Ascending aorta (tissue), 2 donors: Measurements from ENCODE around the gene NCAN. TPM values are rescaled to one million over a fixed set of nuclear protein-coding genes. Genes with fewer than 3 reads are reported as not detected.

ENCODE experiments used
- DNase-seq, 2 donors: peaks; one replicate each; pipeline ENCODE4 v3.0.0-alpha.2; 2019; ENCODE audit warnings: low spot score in 2 of 2
- H3K27ac ChIP-seq, 2 donors: fragments of 200-600 bp; sonication (generic); one replicate each; pipeline ENCODE4 v1.5.1; 2016 to 2017; ENCODE audit warnings: mild to moderate bottlenecking in 1 of 2
- H3K27me3 ChIP-seq: fragments of 200-600 bp; sonication (generic); one replicate; pipeline ENCODE4 v1.5.1; 2017
- H3K36me3 ChIP-seq, 2 donors: fragments of 200-600 bp; sonication (generic); one replicate each; pipeline ENCODE4 v1.5.1; 2016
- H3K4me1 ChIP-seq, 2 donors: fragments of 200-600 bp; sonication (generic); one replicate each; pipeline ENCODE4 v1.5.1; 2016 to 2017; ENCODE audit warnings: mild to moderate bottlenecking in 1 of 2
- H3K4me3 ChIP-seq, 2 donors: fragments of 200-600 bp; sonication (generic); one replicate each; pipeline ENCODE4 v1.5.1; 2016 to 2017; ENCODE audit warnings: mild to moderate bottlenecking in 1 of 2
- H3K9me3 ChIP-seq, 2 donors: fragments of 200-600 bp; sonication (generic); one replicate each; pipeline ENCODE4 v1.5.1; 2016
- intact Hi-C: fragments of 100-400 bp; cut with DNase I; formaldehyde crosslinking; loops from one replicate; pipeline ENCODE4 v1.15.1; 2023
- total RNA-seq: library from RNA; depleted of rRNA; stranded (reverse); fragments of >200 nt; gene quantifications from one replicate; pipeline ENCODE4 v1.1.0, GENCODE V29; 2016
- TF ChIP-seq, protein P1 (sequence below), 3 experiments: fragments of 200-600 bp in 2 of 3; fragments of 450-650 bp in 1 of 3; sonication (generic) in 2 of 3; IDR thresholded peaks; one replicate each; pipeline ENCODE4 v1.5.1; 2016 to 2019; ENCODE audit warnings: antibody characterized with exemption in 3 of 3, mild to moderate bottlenecking in 1 of 3, moderate library complexity in 1 of 3

Gene NCAN
- not detected for total RNA-seq

DNA sequence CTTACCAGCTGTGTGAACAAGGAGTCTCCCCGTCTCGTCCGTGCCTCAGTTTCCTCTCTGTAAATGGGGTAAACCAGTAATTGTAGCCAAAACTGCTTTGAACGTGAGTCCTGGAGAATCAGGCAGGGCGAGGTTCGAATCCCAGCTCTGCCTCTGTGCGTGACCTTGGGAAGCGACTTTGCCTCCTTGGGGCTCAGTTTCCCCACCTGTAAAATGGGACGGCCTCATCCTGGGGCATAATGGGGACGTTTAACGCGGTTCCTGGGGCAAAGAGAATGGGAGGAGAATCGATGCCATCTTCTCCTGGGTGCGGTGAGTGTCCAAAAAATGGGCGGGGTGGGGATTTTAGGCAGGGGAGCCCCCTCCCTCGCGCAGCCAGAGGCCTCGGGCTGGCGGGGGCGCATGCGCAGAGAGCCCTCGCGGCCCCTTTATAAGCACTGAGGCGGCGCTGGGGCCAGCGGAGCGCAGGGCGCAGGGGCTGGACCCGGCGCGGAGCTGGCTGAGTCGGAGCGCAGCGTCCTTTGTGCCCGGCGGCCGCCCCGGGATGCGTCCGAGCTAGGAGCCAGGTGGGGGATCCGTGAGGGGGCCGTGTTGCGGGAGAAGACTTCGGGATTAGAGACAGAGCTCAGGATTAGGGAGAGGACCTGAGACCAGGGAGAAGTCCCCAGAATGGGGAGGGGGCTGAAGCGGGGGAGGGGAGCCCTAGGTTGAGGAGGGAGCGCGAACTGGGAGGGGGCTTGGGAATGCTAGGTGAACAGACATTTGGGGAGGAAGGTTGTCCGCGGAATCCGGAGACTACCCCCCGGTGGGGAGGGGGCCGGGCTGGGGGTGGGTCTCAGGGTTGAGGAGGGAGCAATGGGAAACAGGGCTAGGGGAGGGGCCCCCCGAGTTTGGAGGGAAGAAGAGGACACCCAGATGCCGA, at the start of gene NCAN:
NCAN (plus strand) TSS at position 460 of the 922 bp plus-strand sequence. CDS start 4,996 bp downstream, outside the sequence.
- intact Hi-C loops = no loop called here
- Histone ChIP-seq H3K4me1 (no peaks in the 10 kb centered on the region), H3K9me3 (no peaks in the 10 kb centered on the region), H3K27ac (no peak within 1 kb of the TSS), H3K36me3 (no peaks in the 10 kb centered on the region), H3K27me3 (peaks cover 3% of the 10 kb centered on the region), H3K4me3 (no peak within 1 kb of the TSS)
- DNase-seq = no peak
- TF ChIP-seq, protein P1, sequence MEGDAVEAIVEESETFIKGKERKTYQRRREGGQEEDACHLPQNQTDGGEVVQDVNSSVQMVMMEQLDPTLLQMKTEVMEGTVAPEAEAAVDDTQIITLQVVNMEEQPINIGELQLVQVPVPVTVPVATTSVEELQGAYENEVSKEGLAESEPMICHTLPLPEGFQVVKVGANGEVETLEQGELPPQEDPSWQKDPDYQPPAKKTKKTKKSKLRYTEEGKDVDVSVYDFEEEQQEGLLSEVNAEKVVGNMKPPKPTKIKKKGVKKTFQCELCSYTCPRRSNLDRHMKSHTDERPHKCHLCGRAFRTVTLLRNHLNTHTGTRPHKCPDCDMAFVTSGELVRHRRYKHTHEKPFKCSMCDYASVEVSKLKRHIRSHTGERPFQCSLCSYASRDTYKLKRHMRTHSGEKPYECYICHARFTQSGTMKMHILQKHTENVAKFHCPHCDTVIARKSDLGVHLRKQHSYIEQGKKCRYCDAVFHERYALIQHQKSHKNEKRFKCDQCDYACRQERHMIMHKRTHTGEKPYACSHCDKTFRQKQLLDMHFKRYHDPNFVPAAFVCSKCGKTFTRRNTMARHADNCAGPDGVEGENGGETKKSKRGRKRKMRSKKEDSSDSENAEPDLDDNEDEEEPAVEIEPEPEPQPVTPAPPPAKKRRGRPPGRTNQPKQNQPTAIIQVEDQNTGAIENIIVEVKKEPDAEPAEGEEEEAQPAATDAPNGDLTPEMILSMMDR (IDR thresholded peaks at IDR 0.05) = no peak

DNA sequence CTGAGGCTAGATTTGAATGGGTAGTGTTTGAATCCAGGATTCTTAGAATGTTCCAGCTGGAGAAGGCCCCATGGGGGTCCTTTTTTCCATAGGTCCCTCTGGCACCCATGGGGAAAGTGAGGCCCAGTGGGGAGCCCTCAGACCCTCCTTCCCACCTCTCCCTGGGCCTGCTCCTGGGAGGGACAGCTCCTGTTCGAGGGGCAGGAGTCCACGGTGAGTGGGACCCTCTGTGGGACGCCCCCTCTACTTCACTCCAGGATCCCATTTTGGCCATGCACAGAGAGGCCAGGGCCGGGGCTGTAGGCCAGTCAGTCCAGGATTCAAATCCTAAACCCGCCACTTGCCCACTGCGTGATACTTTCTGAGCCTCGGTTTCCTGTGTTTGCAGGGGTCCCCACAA, 49.3 kb upstream of the NCAN start:
- H3K9me3 ChIP-seq = no peaks in the 10 kb centered on the region
- H3K27ac ChIP-seq = no peak overlapping the region
- no peak for DNase-seq
- no peaks in the 10 kb centered on the region for H3K4me1 ChIP-seq
- no peaks in the 10 kb centered on the region for H3K27me3 ChIP-seq
- no peaks in the 10 kb centered on the region for H3K36me3 ChIP-seq
- intact Hi-C loops = no loop called here
- TF ChIP-seq, protein P1 (IDR thresholded peaks at IDR 0.05) = no peak
- H3K4me3 ChIP-seq = no peak overlapping the region

DNA sequence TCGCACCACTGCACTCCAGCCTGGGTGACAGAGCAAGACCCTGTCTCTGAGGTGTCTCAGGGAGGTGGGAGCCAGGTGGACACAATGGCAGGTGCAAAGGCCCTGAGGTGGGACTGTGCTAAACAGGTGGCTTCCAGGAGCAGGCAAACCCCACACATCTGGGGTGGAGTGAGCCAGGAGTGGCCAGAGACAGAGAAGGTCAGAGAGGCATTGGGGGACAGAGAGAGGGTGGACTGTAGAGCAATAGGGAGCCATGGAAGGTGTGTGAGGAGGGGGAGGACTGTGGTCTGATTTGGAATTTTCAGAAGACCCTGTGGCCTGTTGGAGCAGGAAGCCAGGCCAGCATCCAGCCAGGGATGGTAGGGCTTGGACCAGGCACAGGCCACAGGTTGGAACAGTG, 46.4 kb upstream of the NCAN start:
- TF ChIP-seq, protein P1 (IDR thresholded peaks at IDR 0.05) = no peak
- no peak for DNase-seq
- Histone ChIP-seq H3K4me3 (no peak overlapping the region), H3K36me3 (no peaks in the 10 kb centered on the region), H3K27ac (no peak overlapping the region), H3K4me1 (peaks cover 0 to 4% of the 10 kb centered on the region in 2 donors), H3K9me3 (no peaks in the 10 kb centered on the region), H3K27me3 (no peaks in the 10 kb centered on the region)
- intact Hi-C loops = no loop called here

DNA sequence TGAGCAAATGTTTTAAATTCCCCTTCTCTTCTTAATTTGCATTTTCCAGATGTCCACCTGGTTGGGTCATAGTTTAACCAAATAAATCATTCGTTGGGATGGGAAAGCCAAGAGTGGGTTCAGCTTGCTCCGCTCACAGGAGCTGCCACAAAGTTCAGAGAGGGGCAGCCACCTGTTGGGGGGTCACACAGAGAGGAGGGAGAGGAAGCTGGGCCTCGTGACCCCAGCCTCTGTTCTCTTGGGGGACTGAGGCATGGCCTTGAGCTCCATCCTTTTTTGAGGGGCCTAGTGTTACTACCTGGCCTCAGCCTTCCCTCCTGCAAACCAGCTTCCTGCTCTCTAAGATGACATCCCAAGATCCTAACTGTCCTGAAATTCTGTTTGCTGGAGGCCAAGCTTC, 44.1 kb upstream of the NCAN start:
- H3K4me1 ChIP-seq = peaks cover 0 to 4% of the 10 kb centered on the region in 2 donors
- H3K27me3 ChIP-seq = no peaks in the 10 kb centered on the region
- intact Hi-C loops = no loop called here
- H3K9me3 ChIP-seq = no peaks in the 10 kb centered on the region
- H3K27ac ChIP-seq = no peak overlapping the region
- no peak for DNase-seq
- TF ChIP-seq, protein P1 (IDR thresholded peaks at IDR 0.05) = no peak
- H3K4me3 ChIP-seq = no peak overlapping the region
- H3K36me3 ChIP-seq = no peaks in the 10 kb centered on the region

DNA sequence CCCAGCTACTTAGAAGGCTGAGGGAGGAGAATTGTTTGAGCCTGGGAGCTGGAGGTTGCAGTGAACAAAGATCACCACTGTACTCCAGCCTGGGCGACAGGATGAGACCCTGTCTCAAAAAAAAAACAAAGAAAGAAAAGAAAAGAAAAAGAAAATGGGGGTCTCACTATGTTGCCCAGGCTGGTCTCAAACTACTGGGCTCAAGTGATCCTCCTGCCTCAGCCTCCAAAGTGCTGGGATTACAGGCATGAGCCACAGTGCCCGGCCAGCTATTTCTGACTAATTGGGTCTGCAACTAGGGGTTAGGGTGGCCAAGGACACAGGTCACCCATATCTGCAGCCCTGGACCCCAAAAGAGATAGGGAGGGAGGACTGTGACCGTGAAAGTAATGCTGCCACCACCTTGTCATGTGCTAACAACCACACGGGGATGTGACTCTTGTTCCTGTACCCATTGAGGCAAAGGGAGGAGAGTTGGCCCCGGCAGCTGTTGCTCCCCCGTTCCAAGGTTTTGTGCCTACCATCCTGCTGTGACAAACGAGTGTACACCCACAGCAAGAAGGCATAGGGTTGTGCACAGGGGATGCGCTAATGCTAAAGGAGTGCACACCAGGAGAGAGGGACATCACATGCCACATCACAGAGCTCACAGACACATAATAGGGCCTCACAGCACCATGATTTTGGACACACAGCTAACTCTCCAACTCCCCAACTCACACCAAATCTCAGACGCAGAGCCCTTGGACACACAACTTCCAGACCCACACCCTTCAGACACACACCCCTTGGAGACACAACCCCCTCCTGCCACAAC, 42.3 kb upstream of the NCAN start:
- no peak for DNase-seq
- H3K4me1 ChIP-seq = peaks cover 0 to 4% of the 10 kb centered on the region in 2 donors
- H3K36me3 ChIP-seq = no peaks in the 10 kb centered on the region
- no peak overlapping the region for H3K27ac ChIP-seq
- H3K4me3 ChIP-seq = peak overlapping the region; percentile 31 to 36
- TF ChIP-seq, protein P1 (IDR thresholded peaks at IDR 0.05) = no peak
- no peaks in the 10 kb centered on the region for H3K9me3 ChIP-seq
- intact Hi-C loops = no loop called here
- H3K27me3 ChIP-seq = no peaks in the 10 kb centered on the region
